HepG2 (cell line): Measurements from ENCODE around the gene AKR1A1. TPM values are rescaled to one million over a fixed set of nuclear protein-coding genes. Genes with fewer than 3 reads are reported as not detected.

Experiments
- AHDC1 ChIP-seq: sonication (generic); formaldehyde crosslinking; IDR thresholded peaks from 2 replicates; pipeline ENCODE4 v1.5.1; 2020; ENCODE audit warnings: mild to moderate bottlenecking, missing genetic modification reagents, borderline replicate concordance
- CREB1 ChIP-seq, 2 experiments: fragments of 450-650 bp in 1 of 2; IDR thresholded peaks; 2 replicates each; pipeline ENCODE4 v1.6.1; 2016 to 2017; ENCODE audit warnings: control low read depth in 1 of 2, mild to moderate bottlenecking in 1 of 2, missing compliant biosample characterization in 1 of 2, missing genetic modification characterization in 1 of 2
- KIAA2018 ChIP-seq: sonication (generic); formaldehyde crosslinking; IDR thresholded peaks from 2 replicates; pipeline ENCODE4 v1.5.0; 2020; ENCODE audit warnings: mild to moderate bottlenecking, missing genetic modification reagents, borderline replicate concordance
- KLF12 ChIP-seq: sonication (generic); formaldehyde crosslinking; IDR thresholded peaks from 2 replicates; pipeline ENCODE4 v1.4.0; 2020; ENCODE audit warnings: missing genetic modification reagents, borderline replicate concordance
- NFE2L1 ChIP-seq: sonication (generic); formaldehyde crosslinking; IDR thresholded peaks from 2 replicates; pipeline ENCODE4 v1.4.0; 2020; ENCODE audit warnings: missing genetic modification reagents, mild to moderate bottlenecking, borderline replicate concordance
- TBP ChIP-seq: sonication (generic); formaldehyde crosslinking; IDR thresholded peaks from 2 replicates; pipeline ENCODE4 v1.5.0; 2020; ENCODE audit warnings: missing genetic modification reagents
- TRAFD1 ChIP-seq: sonication (generic); formaldehyde crosslinking; IDR thresholded peaks from 2 replicates; pipeline ENCODE4 v1.5.1; 2020; ENCODE audit warnings: missing genetic modification reagents, mild to moderate bottlenecking, borderline replicate concordance
- ZKSCAN1 ChIP-seq: fragments of 150-350 bp; IDR thresholded peaks from 2 replicates; pipeline ENCODE4 v1.6.1; 2014; ENCODE audit warnings: low read length
- ZNF446 ChIP-seq: sonication (generic); formaldehyde crosslinking; IDR thresholded peaks from 2 replicates; pipeline ENCODE4 v1.5.0; 2020; ENCODE audit warnings: mild to moderate bottlenecking, missing genetic modification reagents
- ZNF580 ChIP-seq: IDR thresholded peaks from 2 replicates; pipeline ENCODE4 v1.6.1; 2016; ENCODE audit warnings: low read depth, borderline replicate concordance
- polyA plus RNA-seq, 8 experiments: library from polyadenylated mRNA; depleted of rRNA in 3 of 8; stranded (reverse) in 7 of 8; unstranded in 1 of 8; fragments of >200 nt; fragmentation: Illumina TruSeq in 4 of 8; extraction: Trizol in 4 of 8; gene quantifications; 2 replicates each; pipeline versions ENCODE4 v1.2.1 to v1.2.3, GENCODE V29; 2011 to 2016; ENCODE audit warnings: low read depth in 4 of 8, missing spikeins in 1 of 8, mixed read lengths in 1 of 8; ENCODE audit not compliant: insufficient read depth in 1 of 8
- total RNA-seq, 5 experiments: library from RNA; depleted of rRNA; stranded (reverse); fragments of >200 nt; fragmentation: Illumina TruSeq; extraction: Trizol; gene quantifications; 2 replicates each; pipeline ENCODE4 v1.2.3, GENCODE V29; 2016; ENCODE audit warnings: low read depth in 1 of 5
- TF ChIP-seq, protein P1 (sequence below): sonication (generic); formaldehyde crosslinking; IDR thresholded peaks from 2 replicates; pipeline ENCODE4 v1.4.0; 2020; ENCODE audit warnings: missing genetic modification reagents

Gene AKR1A1
- total and polyA plus RNA-seq, 2 of the 13 experiments (the other 11 are each of a cell fraction or from before 2014, with no cell fraction given) = 181 to 217 TPM

DNA sequence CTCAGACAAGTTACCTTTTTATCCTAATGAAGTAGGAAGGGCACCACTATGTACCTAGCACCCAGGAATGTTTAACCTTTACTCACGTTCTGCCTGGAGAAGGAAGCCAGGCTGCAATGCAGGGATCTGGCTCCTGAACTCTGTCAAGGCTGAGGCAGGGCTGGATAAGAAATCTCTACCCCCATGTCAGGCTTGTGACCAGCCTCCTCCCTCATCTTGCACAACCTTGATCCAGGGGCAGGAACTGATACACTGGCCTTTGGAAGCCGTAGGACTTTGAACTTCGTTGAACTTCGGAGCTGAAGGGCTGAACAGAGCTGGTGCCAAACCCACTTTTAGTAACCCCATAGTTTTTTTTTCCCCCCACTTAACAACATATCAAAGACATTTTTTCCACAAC is 8.0 kb upstream of the AKR1A1 start (continued):
- TF ChIP-seq KIAA2018 (CRISPR knock-in tag) = no peak
- TF ChIP-seq TBP = no peak
- TF ChIP-seq KLF12 (CRISPR knock-in tag) = no peak
- TF ChIP-seq CREB1 (IDR thresholded peaks at IDR 0.05) = no peak
- TF ChIP-seq CREB1 (CRISPR knock-in tag; IDR thresholded peaks at IDR 0.05) = 0 out of 2 replicates have a peak, but pooled peaks have one; percentile 18
- TF ChIP-seq ZNF446 (CRISPR knock-in tag) = no peak
- no peak for TF ChIP-seq TRAFD1 (CRISPR knock-in tag)
- TF ChIP-seq NFE2L1 (CRISPR knock-in tag) = no peak
- TF ChIP-seq ZNF580 (CRISPR knock-in tag) = peak; percentile 28; the same call in 1 of the 2 replicates
- peak; percentile 71 for TF ChIP-seq AHDC1 (CRISPR knock-in tag)
- TF ChIP-seq, protein P1, sequence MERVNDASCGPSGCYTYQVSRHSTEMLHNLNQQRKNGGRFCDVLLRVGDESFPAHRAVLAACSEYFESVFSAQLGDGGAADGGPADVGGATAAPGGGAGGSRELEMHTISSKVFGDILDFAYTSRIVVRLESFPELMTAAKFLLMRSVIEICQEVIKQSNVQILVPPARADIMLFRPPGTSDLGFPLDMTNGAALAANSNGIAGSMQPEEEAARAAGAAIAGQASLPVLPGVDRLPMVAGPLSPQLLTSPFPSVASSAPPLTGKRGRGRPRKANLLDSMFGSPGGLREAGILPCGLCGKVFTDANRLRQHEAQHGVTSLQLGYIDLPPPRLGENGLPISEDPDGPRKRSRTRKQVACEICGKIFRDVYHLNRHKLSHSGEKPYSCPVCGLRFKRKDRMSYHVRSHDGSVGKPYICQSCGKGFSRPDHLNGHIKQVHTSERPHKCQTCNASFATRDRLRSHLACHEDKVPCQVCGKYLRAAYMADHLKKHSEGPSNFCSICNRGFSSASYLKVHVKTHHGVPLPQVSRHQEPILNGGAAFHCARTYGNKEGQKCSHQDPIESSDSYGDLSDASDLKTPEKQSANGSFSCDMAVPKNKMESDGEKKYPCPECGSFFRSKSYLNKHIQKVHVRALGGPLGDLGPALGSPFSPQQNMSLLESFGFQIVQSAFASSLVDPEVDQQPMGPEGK (CRISPR knock-in tag) = peak; percentile 86
- no peak for TF ChIP-seq ZKSCAN1
